ENCODE results near the gene RAB44. TPM values are rescaled to one million over a fixed set of nuclear protein-coding genes. Genes with fewer than 3 reads are reported as not detected.
"Not testable (repeated sequence)": the region's sequence is repeated elsewhere in the genome, so short reads cannot be mapped to it uniquely, and the experiment has no call there.

Gene RAB44
- total RNA-seq, 1 donor from 2014 or later = 0.62 TPM

- no peak for DNase-seq
These were observed 8.7 kb downstream of the RAB44 start for GRCh38 chr6:36706339-36706738.

DNA sequence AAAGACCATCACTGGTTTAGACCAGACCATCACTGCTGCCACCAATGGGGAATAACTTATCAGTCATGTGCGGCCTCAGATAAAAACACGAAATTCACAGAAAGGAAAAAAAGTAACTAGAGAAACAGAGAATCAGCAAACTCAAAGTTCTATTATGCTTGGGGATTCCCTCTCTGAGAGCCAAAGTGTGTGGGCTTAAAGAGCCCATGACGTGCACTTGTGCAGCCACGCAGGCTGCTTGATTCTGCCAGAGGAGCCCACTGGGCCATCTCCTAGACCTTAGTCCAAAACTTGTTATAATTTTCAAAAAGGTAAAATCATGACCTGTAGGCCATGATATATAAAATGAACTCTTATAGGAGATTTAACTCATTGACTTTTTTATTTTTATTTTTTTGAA is 15.2 kb downstream of the RAB44 start:
- DNase-seq = no peak

DNA sequence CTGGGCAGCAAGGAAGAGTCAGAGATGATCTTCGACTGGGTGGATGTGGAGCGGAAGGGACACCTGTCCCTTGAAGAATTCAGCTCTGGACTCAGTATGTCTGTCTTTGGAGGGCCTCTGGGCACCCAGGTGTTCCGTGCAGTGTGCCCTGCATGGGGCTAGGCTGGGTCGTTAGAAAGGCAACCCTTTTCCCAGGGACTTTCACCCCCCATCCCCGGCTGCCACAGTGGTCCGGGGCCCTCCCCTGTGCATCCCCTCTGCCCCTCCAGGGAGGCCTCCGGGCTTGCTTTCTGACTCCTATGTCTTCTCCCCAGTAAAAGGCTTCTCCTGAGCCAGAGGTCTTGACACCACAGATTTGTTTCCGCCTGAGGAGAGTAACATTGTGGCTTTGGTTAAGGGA is 16.2 kb downstream of the RAB44 start:
- DNase-seq = no peak

GRCh38 chr6:36714511-36714910 is 16.9 kb downstream of the RAB44 start:
- DNase-seq = no peak

GRCh38 chr6:36715469-36715868 is 17.8 kb downstream of the RAB44 start:
- no peak for DNase-seq

DNA sequence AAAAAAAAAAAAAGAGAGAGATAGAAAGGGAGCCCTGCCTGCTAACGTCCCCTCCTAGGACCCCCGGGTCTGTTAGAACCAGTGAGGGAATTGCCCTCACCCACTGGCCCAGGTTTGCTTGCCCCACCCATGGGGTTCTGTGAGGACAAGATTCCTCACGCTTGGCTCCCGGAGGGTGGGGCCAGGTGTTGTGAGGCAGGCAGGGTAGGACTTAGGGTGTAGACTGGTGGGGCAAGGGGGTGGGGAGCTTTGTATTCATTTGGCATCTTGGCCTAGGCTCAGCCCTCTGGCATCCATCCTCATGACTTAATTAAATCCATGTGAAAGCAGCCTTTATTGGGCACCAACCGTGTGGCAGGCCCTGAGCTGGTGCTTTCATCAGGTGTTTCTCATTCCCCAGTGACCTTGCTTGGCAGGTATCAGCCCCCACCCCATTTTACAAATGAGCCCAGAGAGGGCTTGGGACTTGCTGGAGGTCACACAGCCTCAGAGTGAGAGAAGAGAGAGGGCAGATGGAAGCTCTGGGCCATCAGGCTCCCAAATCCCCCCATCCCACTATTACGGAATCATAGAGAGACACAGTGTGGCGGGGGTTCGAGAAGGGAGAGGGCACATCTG is 19.0 kb downstream of the RAB44 start:
- peak; percentile 23 for DNase-seq

DNA sequence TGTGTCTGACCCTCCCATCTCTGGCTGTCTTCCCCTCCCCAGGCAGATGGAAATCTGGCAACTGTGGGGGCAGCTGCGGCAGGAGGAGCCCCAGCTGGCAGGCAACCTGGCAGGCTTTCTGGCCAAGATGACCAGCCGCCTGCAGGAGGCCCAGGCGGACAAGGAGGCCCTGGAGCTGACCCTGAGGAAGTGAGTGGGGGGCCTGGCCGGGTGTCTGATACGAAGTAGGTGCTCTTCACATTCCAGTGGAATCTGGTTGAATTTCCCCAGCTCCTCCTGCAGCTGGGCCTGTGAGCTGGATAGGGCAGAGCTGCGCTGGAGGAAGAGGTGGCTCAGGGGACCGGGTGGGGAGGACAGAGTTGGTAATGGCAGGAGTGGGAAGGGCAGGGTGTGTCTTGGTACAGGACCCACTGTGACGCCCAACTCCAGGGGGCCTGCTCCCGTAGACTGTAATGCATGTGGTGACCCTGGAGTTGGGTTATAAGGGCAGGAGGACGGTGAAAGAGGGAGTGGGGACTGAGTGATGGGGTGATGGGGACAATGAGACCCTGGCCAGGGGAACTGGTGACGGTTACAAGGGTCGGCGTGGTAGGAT is 19.7 kb downstream of the RAB44 start:
- DNase-seq = peak; percentile 12

GRCh38 chr6:36717871-36718540 is 20.4 kb downstream of the RAB44 start:
- no peak for DNase-seq

DNA sequence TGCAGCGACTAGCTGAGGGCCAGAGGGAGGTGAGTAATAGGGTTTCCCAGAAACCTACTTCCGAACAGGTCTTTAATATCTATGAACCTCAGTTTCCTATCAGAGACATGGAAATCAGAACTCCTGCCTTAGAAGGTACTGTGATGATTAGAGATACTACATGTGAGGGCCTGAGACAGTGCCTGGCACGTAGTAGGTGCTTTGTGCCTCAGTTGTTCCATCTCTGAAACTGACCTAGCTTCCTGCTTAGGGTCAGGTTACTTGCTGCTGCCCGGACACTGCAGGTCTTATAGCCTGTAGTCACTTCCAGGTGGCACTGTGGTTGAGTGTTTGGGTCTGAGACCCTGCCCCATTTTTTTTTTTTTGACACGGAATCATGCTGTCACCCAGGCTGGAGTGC is 20.9 kb downstream of the RAB44 start:
- no peak for DNase-seq

DNA sequence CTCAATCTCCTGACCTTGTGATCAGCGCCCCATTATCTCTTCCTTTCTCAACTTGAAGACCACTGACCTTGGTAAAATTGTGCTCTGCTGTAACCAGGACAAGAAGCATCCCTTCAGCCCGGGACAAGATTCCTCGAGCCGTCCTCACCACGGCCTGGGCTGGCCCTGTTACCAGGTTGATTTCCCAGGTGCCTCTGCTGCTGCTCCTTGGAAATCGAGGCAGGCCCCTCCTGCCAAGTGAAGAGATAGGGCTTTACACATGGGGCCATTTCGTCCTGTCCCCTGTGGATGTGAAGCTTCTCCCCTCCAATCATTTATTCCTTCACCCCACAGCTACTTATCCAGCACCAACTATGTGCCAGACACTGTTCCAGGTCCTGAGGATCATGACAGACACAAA is 21.5 kb downstream of the RAB44 start:
- DNase-seq = no peak

- DNase-seq = no peak
These were observed 22.9 kb downstream of the RAB44 start for GRCh38 chr6:36720251-36721141.

DNA sequence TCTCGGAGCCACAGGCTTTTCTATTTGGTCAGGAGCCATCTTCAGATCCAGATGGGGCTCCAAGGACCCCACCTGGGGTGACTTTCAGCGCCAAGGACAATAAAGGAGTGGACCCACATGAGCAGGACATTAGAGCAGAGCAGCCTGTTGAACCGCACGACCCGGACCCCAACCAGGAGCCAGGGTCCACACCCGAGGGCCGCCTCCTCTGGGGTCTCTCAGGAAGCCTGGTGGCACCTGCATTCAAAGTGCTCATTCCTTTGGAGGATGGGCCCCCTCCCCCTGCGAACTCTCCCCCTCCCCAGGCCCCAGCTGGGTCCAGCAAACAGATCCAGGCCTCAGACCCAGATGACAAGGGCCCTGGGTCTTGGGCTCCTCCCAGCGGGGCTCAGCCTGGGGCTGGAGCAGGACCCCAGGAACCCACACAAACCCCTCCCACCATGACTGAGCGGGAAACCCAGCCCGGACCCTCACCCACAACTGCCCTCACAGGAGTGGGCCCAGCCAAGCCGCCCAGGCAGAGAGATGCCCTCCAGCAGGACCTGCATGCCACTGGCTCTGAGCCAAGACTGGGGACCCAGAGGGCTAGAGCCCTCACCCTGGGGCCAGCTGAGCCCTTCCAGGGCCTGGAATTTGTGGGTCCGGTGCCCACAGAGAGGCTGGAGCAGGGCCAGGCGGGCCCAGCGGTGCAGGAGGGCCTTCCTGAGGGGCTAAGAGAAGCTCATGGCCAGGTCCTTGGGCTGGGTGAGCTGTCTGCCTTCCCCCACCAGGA is 23.9 kb downstream of the RAB44 start:
- no peak for DNase-seq

DNA sequence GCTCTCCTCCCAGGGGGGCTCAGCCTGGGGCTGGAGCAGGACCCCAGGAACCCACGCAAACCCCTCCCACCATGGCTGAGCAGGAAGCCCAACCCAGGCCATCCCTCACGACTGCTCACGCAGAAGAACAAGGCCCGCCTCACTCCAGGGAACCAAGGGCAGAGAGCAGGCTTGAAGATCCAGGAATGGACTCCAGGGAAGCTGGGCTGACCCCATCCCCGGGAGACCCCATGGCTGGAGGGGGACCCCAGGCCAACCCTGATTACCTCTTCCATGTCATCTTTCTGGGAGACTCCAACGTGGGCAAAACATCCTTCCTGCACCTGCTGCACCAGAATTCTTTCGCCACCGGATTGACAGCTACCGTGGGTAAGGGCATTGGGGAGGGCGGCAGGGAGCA is 24.7 kb downstream of the RAB44 start:
- DNase-seq = no peak

DNA sequence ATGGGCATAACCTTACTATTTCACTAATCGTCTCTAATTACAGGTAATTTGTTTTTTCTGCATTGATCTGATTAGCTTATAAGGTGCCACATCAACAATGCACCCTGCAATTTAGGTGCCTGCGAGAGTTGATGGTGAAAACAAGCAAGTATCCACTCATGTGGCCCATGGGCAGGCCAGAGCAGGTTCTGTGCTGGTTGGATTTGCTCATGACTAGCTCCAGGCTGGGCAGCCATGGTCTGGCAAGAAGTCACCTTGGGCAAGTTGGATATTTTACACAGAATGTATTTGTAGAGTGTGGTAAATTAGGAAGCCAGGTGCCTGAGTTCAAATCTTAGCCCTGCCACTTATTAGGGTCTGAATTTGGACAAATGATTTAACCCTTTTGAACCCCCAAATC is 25.3 kb downstream of the RAB44 start:
- DNase-seq = no peak

- not testable (repeated sequence) for DNase-seq
These were observed 26.4 kb downstream of the RAB44 start for GRCh38 chr6:36723992-36724391.

DNA sequence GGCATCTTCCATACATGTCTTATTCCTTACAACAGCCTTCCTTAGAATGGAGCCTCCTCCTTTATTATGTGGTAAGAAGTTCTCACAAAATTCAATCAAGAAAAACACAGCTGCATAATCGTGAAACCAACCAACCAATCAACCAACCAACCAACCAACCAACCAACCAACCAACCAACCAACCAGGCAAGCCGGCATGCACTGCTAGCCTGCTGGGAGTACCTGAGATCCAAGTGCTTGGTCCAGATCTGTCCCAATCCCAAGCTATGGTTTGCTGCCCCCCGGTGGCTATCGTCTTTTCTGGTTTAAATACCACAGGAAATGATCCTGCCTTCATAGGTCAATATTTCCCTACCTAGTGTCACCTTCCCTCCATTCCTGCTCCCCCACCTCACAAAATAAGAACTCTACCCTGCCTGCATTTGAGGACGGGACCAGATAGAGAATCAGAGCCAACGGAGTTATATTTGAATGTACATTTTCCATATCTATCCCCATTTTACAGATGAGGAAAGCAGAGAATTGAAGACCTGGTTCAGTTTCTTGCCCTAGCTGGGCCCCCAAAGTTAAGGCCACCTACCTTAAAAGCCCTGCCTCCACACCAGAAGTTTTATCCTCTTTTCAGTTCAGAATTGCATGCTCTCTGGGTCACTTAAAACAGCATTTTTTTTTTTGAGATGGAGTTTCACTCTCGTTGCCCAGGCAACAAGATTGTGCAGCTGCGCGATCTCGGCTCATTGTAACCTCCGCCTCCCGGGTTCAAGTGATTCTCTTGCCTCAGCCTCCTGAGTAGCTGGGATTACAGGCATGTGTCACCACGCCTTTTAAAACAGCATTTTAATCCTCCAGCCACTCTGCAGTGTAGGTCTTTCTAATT is 27.1 kb downstream of the RAB44 start:
- peak; percentile 62 for DNase-seq

DNA sequence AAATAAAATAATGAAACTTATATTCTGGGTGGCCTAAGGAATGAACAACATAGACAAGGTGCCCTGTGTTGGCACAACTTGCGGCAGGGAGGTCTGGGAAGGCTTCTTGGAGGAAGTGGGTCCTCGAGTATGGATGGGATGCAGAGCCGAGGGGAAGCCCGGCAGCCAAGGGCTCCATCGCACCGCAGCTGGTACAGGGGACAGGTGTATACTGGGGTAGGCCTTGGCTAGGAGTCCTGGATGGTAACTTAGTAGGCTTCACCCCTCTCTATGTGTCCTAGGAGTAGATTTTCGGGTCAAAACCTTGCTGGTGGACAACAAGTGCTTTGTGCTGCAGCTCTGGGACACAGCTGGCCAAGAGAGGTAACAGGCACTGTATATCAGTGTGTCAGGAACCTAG is 28.0 kb downstream of the RAB44 start:
- DNase-seq = no peak

- DNase-seq = no peak
These were observed 29.9 kb downstream of the RAB44 start for GRCh38 chr6:36727505-36728021.

GRCh38 chr6:36728289-36729160 is 30.9 kb downstream of the RAB44 start:
- DNase-seq = no peak

DNA sequence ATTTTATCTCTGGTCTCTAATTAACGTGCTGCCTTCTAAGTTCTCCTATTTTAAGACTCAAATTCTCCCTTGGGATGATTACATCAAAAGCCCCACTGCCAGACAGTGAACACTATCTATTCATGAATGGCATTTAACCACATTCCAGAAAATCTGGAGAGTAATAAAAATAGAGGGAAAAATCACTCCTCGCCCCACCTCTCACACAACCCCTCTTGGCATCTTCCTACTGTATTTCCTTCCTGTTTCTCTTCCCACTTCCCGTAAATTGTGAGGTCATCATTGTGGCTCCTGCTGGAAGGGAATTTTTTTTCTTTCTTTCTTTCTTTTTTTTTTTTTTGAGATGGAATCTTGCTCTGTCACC is 31.5 kb downstream of the RAB44 start:
- no peak for DNase-seq

All from tongue (tissue), 2 donors.